Activated CD8-positive, alpha-beta memory T cell treated with anti-CD3 and anti-CD28 coated beads for 48 hours (primary cell): ENCODE results near the gene SALL1.

ENCODE experiments used
- DNase-seq, 3 experiments: peaks; one replicate each; pipeline ENCODE4 v3.0.0-alpha.2; 2020; ENCODE audit warnings: low read depth in 2 of 3, low spot score in 2 of 3

Gene SALL1

DNA sequence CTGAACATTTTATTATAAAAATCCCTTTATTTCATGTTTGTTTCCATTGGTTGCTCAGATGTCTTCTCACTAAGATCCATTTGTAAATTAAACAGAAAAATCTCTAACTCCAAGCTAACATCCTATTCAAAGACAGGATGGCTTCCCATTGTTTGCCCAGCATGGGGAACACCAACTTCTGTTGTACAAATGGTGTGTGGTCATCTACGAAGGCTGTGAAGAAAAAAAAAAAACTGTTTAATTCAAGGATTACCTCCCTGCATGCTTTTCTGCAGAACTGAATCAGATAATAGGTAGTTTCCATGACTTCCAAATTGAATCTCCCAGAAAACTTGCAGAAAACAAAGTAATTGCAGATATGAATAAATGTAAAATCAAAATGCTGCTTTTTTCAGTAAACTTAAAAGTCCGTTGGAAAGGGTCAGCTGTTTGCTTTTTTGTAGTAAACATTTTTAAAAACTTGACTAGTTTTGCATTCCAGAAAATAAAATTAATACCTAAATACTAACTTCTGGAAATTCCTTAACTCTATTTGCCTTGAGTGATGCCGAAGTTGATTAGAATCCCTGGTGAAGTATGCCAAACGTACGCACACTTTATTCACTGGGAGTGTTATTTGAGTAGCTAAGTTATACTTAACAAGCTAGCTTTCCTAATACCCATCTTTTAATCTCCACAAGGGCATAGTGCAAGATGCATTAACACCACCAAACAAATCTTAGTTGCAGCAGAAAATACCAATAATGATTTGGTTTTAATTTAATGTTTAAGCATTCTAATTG lies 7.7 kb downstream of the SALL1 start:
- no peak for DNase-seq

DNA sequence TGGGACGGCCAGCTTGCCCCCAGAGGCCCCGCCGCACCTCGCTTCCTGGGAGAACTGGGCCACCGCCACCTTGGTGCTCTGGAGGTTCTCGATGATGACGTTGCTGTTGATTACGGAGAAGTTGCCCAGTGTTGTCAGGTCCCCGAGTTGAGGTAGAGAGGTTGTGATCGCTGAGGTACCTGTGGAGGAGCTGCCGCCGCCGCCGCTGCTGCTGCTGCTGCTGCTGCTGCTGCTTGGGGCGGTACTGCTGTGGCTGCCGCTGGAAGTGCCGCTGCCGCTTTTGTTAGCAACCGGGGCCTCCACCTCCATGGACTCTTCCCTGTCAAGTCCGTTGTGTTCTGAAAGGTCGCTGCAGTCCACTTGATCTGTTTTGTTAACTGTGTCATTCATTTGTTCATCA lies 9.5 kb downstream of the SALL1 start:
- no peak for DNase-seq

DNA sequence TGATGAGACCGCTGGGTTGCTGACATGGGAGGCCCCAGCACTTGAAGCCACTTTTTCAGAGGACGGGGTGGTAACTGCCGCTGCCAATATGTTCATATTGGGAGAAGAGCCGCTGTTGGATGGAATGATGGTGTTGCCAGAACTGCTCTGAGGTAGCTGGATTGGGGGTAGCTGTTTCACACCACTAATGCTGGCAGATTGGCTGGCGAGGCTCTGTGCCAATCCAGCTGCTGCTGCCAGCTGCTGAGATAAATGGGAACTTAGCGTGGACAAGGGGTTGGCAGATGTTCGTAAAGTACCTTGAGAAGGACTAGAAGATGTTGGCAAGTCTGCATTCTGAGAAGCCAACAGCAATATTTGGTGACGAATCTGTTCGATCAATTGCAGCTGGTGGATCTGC lies 10.0 kb downstream of the SALL1 start:
- DNase-seq = no peak

DNA sequence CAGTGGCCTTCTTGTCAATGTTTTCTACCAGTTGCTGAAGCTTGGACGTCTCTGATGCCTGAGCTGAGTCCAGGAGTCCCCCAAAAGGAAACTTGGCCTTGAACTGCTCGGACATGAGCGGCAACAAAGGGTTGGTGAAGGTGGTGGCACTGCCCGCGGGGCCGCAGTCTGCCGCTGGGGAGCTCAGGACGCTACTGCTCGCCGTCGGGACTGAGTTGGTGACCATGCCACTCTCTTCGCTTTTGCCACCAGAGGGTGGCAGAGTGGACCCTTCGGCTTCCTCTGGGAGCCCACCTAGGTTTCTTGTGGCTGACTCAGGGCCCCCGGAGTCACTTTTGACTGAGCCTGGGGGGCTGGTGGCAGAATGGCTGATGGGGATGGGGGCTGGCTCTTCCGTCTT lies 11.0 kb downstream of the SALL1 start:
- no peak for DNase-seq

DNA sequence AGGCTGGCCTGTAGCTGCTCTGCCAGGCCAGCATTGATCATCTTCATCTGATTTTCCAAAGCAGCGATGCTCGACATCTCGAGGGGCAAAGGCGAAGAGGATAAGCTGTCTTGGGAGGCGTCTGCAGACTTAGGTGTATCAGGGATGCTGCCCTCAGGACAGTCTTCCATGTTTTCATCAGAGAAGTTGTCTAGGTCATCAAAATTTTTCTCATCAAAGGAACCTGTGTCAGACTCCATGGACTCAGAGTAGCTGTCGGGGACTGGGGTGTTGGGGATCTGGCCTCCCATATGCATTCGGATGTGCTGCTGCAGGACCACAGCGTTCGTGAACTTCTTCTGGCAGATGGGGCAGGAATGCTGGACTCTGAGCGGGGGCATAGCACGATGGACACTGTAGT lies 11.5 kb downstream of the SALL1 start:
- no peak for DNase-seq

DNA sequence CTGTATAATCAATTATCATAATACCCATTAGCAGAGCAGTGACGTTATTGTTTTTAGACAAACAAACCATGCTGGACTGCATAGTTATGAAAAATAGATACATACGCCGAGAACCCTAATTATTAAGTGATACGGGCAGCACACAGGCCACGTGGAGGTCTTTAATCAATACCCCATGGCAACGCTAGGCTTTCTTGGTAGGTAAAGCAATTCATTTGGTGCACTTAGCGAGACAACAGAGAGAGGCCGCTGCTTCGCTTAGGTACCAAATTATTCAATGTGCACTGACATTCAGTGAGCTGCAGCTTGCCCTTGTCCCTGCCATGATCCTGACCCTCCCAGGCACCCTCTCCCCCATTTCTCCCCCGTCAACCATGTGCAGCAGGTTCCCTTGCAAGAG lies 12.9 kb downstream of the SALL1 start:
- no peak for DNase-seq

DNA sequence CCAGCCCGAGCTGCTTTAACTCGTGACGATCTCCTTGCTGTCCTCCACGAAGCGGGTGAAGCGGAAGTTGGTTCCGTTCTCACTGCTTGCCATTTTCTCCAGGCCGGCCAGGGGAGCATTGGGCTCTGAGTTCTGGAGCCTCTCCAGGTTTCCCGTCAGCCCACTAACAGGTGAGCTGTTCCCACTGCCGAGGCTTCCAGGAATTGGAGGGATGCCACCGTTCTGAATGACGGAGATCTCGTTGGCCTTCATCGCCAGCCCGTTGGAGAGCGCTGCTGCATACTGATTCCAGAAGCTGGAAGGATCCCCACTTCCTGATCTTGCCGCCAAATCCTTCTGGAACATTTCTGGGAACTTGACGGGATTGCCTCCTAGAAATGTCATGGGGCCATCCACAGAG lies 14.0 kb downstream of the SALL1 start:
- DNase-seq = no peak

DNA sequence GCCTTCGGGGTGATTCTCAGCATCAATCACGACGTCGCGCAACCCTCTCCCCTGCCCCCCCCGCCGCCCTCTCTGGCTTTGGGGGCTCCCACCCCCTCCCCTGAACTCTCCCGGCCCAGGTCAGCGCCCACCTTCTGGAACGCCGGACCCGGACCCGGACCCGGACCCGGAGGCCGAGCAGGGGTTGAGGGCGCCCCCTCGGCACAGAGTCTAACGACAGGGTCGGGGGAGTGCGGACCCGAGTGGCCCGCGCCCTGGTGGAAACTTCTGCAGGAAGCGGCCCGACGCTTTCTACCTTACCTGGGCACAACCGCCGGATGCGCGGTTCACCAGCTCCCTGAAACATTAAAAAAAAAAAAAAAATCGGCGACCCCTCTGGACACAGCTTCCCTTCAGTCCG lies 16.2 kb downstream of the SALL1 start:
- no peak for DNase-seq

DNA sequence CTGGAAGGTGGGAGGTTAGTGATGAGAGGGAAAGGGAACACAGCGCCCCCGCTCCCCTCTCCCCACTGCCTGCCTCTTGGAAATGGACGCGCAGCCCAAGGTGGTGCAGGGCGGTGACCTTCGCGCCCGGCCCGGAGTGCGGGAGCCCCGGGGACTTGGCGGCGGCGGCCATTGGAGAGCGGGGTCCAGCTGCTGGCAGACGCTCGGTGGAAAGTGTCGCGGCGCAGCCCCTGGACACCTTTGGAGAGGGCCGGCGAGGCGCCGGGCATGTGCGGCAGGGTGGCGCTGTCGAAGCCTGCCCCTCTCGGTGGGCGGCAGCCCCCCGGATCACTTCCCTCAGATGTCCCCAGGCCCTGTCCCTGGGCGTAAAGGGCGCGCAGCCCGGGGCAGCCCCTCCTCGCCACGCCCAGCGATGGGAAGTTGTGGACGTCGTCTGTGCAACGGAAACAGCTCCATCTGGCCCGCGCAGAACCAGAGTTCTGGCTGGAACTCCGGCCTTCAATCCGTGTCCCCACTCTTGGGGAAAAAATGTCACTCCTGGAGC lies 16.7 kb downstream of the SALL1 start:
- DNase-seq = no peak

DNA sequence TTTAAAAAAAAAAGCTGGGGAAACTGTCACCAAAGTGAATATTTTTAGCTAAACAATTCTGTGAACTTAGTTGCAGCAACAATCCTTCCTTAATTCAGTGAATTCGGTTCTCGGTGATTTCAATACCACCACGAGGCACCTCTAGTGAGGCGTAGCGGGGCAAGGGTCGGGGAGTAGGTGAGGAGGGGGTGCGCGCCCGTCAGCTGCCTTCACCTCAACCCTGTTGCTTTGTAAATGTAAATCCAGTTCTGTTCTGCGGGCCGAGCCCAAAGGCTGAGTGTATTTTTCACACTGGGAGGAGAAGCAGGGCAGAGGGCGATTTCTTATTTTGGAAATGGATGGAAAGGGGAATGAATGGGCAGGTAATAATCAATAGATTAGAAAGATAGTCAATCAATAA lies 17.4 kb downstream of the SALL1 start:
- DNase-seq = no peak

DNA sequence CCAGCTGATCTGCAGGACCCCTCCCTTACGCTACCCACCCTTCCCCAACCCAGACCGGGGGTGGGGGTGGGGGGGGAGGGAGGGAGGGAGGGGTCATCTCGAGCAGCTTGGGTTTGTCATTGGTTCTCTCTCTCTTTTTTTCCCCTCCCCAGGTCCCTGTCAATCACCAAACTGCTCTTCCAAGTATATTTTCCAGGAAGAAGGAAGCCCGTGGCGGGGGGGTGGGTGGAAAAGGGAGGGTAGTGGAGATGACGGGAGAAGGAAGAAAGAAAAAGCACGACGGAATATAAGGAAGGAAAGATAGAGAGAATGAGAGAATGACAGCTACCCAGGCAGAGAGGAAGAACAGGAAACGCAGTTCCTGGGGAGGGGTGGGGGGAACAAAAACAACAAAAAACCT lies 17.9 kb downstream of the SALL1 start:
- no peak for DNase-seq

DNA sequence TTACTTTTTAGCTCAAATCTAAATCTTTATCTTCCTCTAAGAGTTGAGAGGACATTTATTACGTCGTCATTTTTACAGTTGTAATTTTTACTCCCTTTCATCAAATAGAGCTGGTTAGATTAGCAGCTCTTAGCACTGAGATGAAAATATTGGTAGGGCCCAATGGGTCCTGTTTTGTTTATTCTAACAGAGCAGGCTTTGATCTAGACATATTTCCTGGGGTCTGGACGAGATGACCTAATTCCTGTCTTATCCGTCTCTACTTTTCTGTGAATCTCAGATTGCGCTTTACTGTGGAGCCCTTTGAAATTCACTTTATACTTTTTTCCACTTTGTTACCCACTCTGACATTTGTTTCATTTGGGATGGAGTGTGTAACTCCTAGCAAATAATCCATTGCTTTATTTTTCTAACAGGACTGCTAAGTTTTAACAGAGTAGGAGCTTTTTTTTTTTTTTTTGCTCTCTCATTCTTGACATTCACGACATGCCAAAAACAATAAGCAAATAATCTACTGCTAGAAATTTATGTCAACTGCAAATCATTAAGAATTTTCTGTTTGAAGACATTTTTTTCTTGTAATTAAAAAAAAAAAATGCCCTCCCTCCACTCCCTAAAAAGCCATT lies 18.5 kb downstream of the SALL1 start:
- no peak for DNase-seq

DNA sequence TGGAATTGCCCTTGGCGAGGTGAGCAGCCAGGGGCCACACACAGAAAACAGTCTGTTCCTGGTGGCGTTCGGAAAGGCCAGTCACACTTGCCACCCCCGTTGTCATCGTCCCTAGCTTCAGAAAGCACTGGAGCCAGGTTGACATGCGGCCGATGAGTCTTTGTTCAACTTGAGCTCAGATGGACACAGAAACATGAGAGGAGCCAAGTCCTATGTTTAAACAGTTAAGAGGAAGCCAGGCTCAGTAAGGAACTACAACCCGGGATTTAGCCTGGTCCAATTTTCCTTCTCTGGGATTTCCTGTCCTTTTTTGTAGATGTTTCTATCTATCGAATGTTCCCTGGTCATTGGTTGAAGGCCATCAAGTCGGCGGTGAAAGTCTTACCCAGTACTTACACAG lies 19.5 kb downstream of the SALL1 start:
- DNase-seq = no peak

DNA sequence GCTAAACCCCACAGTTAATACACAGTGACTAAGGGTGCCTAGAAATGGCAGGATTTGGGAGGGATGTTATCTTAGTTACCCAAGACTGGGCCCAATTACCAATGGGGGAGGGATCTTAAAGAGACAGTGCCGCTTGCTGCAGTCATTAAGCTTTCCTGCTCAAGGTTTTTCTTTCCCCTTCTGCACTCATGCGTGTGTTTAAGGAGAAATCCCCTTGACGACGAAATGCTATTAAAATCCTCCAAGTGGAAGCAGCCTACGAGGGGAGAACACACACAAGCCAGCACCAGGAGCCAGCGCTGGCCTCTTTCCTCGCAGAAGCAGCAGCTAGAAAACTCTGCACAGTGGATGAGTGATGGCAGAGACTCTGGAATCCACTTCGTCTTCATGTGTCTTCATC lies 22.0 kb downstream of the SALL1 start:
- no peak for DNase-seq

DNA sequence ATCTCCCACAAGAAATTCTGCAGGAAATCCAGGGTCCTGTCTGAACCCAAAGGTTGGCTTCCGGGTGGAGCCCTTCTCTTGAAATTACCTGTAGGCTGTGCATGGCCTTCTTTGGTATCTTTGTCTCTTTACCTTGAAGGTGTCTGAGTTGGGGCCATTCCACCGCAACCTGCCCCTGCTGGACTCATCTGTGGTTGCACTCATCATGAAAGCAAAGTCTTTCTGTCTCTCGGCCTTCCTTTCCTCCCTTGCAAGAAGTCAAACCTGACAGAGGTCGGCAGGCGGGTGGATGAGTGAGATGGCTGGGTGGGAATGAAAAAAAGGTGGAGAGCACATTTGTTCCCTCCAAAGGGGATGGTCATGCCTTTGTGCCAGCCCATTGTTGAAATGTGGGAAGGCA lies 25.1 kb downstream of the SALL1 start:
- no peak for DNase-seq

DNA sequence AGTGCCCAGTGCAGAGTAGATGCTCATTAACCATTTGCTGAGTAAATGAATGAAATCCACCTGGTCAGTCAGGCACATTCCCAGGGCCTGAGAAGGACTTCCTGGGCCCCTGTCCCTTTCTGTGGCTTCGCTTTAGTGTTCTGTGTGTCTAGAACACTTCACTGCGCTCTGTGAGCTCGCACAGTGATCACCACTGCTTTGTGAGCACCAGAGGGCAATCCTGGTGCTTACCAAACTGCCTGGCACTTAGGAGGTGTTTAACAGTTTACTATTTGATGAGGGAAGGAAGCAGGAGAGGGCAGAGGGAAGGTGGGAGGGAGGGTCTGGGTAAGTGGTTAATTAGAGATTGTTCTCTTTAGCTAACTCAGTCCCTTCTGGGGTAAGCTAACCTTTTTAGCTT lies 26.2 kb downstream of the SALL1 start:
- DNase-seq = no peak

DNA sequence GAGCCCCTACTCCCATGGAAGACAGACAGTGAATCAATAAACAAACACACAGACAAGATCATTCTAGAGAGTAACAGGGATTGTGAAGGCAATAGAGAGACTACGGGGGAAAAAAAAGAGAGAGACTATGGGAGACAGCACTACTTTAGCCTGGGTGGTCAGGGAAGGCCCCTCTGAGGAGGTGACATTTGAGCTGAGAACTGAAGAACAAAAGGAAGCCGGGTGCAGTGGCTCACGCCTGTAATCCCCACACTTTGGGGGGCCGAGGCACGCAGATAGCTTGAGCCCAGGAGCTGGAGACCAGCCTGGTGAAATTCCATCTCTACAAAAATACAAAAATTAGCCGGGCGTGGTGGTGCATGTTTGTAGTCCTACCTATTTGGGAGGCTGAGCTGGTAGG lies 29.2 kb downstream of the SALL1 start:
- DNase-seq = no peak

DNA sequence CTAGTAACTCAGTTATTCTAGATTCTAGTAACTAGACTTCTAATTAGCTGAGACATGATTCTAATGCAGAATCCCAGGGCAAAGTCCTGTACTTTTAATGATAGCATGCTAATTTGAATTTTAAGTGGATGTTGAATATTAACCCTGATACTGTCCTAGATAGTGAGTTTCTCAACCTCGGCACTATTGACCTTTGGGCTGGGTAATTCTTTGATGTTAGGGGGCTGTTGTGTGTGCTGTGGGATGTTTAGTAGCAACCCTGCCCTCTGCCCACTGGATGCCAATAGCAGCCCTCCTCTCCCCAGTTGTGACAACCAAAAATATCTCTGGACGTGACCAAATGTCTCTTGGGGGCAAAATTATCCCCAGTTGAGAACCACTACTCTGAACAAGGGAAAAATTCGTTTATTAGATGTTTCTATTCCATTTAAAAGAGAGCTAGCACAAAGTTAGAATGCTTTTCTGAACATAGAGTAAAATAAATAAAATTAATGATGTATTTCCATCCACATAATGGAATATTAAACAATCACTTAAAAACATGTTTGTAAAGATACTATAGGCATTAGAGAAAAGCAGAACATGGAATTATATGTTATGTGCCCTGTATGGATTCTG lies 30.2 kb downstream of the SALL1 start:
- no peak for DNase-seq

DNA sequence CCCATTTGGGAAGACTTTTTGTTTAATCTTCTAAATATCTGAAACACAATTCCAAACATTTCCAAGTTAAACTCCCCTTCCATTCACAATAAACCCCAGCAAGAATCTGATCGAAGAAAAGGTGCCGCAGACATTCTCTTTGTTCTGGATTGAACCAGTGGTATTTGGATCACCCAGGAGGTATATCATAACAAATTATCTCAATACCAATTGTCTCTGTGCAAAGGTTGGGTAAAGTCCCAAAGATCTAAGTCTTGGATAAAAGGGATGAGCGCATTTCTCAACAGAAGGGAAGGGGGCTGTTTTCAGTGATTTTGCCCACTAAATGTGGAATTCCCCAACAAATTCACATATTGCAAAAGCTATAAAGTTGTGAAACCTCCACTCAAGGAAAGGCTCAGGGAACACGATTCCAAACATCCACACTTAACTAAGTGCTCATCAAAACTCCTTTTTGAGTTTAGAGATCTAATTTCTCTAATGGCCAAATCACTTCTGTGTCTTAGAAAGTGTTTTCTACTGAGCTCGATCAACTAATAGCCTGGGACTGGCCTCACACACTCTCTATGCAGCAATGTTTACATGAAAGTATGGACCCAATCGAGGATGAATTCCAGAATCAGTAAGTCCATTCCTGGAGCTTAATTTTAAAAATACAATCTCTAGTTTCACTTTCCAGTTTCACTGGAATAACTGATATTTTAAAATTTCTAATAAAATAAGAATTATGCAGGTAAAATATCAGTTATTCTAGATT lies 30.9 kb downstream of the SALL1 start:
- no peak for DNase-seq

DNA sequence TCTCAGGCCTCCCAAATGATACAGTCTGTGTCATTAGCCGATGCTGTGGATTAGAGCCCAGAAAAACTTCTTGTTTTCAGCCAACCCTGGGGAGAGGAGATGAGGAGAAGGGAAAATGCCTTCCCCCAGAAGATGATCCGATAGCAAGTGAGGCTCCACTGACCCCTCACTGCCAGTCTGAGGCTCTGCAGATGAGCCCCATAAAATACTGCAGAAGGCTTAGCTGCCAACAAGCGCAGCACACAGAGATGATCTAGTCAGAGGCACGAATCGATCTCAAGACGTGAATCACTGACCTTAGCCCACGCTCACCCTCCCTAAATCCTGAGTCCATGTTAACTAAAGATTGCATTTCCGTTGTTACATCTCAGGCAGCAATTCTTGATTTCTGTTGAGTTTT lies 31.5 kb downstream of the SALL1 start:
- no peak for DNase-seq

DNA sequence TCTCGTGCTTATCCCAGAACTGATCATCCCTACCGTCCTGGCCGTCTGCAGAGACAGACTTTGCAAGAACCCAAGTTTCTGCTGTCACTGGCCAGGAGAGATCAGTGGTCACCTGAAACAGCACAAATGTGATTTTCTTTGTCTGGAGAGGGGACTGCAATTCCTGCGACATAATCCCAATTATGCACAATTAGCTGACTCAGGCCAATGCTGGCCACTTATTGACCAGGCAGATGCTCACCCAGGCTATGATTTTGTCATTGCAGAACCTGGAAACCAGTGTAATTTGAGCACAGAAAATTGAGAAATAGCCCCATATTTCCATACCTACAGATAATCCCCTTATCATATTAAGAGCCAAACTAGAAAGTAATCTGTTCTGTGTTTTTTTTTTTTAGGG lies 34.7 kb downstream of the SALL1 start:
- no peak for DNase-seq

DNA sequence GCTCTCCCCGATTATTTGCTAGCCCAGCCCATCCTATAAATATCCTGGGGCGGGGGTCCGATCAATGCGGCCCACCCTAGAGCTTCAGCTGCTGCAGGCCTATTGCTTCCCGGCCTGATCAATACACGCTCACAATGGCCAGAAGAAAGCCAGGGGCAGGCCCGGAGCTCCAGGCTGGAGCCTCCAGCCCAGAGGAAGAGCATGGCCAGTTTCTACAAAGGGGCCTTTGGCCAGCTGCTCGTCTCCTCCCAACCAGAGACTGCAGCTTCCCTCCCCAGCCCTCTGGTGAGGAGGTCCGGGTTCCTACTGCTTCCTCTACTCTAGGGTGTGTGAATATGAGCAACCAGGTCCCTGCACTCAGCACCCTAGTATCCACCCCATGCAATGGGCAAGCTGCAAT lies 36.7 kb downstream of the SALL1 start:
- no peak for DNase-seq
